ENCODE measurements around the gene CLEC2D. TPM values are rescaled to one million over a fixed set of nuclear protein-coding genes. Genes with fewer than 3 reads are reported as not detected.

The CLEC2D gene
- total and polyA plus RNA-seq, 4 donors: 0.16 to 3.7 (median 3.0) TPM

DNA sequence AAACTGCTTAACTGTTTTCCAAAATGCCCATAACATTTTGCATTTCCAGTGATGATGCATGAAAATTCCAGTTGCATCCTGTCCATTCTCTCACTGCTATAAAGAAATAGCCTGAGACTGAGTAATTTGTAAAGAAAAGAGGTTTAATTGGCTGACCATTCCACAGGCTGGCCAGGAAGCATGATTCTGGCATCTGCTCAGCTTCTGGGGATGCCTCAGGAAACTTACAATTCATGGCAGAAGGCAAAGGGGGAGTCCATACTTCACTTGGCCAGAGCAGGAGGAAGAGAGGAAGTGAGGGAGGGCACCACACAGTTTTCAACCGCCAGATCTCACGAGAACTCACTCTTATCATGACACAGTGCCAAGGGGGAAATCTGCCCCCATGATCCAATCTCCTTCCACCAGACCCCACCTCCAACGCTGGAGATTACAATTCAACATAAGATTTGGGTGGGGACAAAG, 18.2 kb upstream of the CLEC2D start:
- Histone ChIP-seq H3K9me3 (ENCODE audit: control insufficient read depth in 4 of 4, low read length in 3 of 4) (no peaks in the 10 kb centered on the region), H3K4me1 (ENCODE audit: control insufficient read depth in 4 of 4, insufficient read depth in 4 of 4, low read length in 3 of 4) (peaks cover 3 to 12% (median 8%) of the 10 kb centered on the region in 4 donors), H3K4me3 (ENCODE audit: low read depth in 1 of 3, low read length in 3 of 3) (no peak overlapping the region), H3K27ac (ENCODE audit: low read depth in 1 of 2, low read length in 2 of 2) (peak overlapping the region; percentile 5 to 64), H3K9ac (ENCODE audit: low read depth in 1 of 2, low read length in 2 of 2) (no peak overlapping the region), H3K27me3 (ENCODE audit: control insufficient read depth in 4 of 4, insufficient read depth in 4 of 4, low read length in 3 of 4) (no peaks in the 10 kb centered on the region), H3K36me3 (ENCODE audit: control insufficient read depth in 4 of 4, insufficient read depth in 3 of 4, low read depth in 1 of 4, low read length in 3 of 4) (peaks cover 0 to 4% (median 0%) of the 10 kb centered on the region in 4 donors)
- TF ChIP-seq, protein P1, sequence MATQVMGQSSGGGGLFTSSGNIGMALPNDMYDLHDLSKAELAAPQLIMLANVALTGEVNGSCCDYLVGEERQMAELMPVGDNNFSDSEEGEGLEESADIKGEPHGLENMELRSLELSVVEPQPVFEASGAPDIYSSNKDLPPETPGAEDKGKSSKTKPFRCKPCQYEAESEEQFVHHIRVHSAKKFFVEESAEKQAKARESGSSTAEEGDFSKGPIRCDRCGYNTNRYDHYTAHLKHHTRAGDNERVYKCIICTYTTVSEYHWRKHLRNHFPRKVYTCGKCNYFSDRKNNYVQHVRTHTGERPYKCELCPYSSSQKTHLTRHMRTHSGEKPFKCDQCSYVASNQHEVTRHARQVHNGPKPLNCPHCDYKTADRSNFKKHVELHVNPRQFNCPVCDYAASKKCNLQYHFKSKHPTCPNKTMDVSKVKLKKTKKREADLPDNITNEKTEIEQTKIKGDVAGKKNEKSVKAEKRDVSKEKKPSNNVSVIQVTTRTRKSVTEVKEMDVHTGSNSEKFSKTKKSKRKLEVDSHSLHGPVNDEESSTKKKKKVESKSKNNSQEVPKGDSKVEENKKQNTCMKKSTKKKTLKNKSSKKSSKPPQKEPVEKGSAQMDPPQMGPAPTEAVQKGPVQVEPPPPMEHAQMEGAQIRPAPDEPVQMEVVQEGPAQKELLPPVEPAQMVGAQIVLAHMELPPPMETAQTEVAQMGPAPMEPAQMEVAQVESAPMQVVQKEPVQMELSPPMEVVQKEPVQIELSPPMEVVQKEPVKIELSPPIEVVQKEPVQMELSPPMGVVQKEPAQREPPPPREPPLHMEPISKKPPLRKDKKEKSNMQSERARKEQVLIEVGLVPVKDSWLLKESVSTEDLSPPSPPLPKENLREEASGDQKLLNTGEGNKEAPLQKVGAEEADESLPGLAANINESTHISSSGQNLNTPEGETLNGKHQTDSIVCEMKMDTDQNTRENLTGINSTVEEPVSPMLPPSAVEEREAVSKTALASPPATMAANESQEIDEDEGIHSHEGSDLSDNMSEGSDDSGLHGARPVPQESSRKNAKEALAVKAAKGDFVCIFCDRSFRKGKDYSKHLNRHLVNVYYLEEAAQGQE (IDR thresholded peaks at IDR 0.05): no peak
- no peak for TF ChIP-seq JUND (IDR thresholded peaks at IDR 0.05)
- TF ChIP-seq, protein P2, sequence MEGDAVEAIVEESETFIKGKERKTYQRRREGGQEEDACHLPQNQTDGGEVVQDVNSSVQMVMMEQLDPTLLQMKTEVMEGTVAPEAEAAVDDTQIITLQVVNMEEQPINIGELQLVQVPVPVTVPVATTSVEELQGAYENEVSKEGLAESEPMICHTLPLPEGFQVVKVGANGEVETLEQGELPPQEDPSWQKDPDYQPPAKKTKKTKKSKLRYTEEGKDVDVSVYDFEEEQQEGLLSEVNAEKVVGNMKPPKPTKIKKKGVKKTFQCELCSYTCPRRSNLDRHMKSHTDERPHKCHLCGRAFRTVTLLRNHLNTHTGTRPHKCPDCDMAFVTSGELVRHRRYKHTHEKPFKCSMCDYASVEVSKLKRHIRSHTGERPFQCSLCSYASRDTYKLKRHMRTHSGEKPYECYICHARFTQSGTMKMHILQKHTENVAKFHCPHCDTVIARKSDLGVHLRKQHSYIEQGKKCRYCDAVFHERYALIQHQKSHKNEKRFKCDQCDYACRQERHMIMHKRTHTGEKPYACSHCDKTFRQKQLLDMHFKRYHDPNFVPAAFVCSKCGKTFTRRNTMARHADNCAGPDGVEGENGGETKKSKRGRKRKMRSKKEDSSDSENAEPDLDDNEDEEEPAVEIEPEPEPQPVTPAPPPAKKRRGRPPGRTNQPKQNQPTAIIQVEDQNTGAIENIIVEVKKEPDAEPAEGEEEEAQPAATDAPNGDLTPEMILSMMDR (IDR thresholded peaks at IDR 0.05; ENCODE audit: low read depth, low read length, missing input control): no peak
- TF ChIP-seq FOXA2 (IDR thresholded peaks at IDR 0.05): no peak
- TF ChIP-seq HNF4A (conservative IDR thresholded peaks at IDR 0.05): no peak
- no peak for TF ChIP-seq RXRA (IDR thresholded peaks at IDR 0.05)
- WGBS: 75% methylated on average over 3 of the region's 3 CpGs
- no peak for DNase-seq (ENCODE audit: low spot score)

DNA sequence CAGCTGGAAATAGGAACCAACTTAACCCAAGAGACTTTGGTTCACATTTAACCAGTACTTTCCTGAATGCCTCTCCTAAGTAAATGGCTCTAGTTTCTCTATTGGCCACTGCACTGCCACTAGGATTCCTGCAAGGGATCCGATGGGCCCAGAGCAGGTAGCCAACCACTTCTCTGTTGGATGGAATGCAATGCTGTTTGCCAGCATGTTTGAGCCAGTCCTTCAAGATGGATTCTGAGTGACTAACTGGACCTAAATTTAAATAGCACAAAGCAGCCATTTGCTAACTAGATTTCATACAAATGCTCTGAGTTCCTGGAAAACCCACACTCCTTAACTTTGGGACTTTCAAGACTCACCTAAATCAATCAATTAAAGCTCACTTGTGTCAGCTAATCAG, 9.5 kb upstream of the CLEC2D start:
- Histone ChIP-seq H3K9me3 (ENCODE audit: control insufficient read depth in 4 of 4, low read length in 3 of 4) (no peaks in the 10 kb centered on the region), H3K4me3 (ENCODE audit: low read depth in 1 of 3, low read length in 3 of 3) (no peak overlapping the region), H3K27ac (ENCODE audit: low read depth in 1 of 2, low read length in 2 of 2) (no peak overlapping the region), H3K27me3 (ENCODE audit: control insufficient read depth in 4 of 4, insufficient read depth in 4 of 4, low read length in 3 of 4) (no peaks in the 10 kb centered on the region), H3K36me3 (ENCODE audit: control insufficient read depth in 4 of 4, insufficient read depth in 3 of 4, low read depth in 1 of 4, low read length in 3 of 4) (no peaks in the 10 kb centered on the region), H3K9ac (ENCODE audit: low read depth in 1 of 2, low read length in 2 of 2) (no peak overlapping the region), H3K4me1 (ENCODE audit: control insufficient read depth in 4 of 4, insufficient read depth in 4 of 4, low read length in 3 of 4) (no peaks in the 10 kb centered on the region)
- 95% methylated on average over 1 of the region's 1 CpG for WGBS
- no peak for DNase-seq (ENCODE audit: low spot score)
- no peak for TF ChIP-seq EGR1 (IDR thresholded peaks at IDR 0.05; ENCODE audit: low read depth in 2 of 2)
- TF ChIP-seq, protein P3, sequence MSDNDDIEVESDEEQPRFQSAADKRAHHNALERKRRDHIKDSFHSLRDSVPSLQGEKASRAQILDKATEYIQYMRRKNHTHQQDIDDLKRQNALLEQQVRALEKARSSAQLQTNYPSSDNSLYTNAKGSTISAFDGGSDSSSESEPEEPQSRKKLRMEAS (IDR thresholded peaks at IDR 0.05): no peak
- TF ChIP-seq RAD21 (IDR thresholded peaks at IDR 0.05): no peak
- no peak for TF ChIP-seq GABPA (IDR thresholded peaks at IDR 0.05 in 1 of 2, conservative IDR thresholded peaks at IDR 0.05 in 1 of 2)
- TF ChIP-seq, protein P2 (IDR thresholded peaks at IDR 0.05; ENCODE audit: low read depth, low read length, missing input control): no peak
- TF ChIP-seq, protein P4, sequence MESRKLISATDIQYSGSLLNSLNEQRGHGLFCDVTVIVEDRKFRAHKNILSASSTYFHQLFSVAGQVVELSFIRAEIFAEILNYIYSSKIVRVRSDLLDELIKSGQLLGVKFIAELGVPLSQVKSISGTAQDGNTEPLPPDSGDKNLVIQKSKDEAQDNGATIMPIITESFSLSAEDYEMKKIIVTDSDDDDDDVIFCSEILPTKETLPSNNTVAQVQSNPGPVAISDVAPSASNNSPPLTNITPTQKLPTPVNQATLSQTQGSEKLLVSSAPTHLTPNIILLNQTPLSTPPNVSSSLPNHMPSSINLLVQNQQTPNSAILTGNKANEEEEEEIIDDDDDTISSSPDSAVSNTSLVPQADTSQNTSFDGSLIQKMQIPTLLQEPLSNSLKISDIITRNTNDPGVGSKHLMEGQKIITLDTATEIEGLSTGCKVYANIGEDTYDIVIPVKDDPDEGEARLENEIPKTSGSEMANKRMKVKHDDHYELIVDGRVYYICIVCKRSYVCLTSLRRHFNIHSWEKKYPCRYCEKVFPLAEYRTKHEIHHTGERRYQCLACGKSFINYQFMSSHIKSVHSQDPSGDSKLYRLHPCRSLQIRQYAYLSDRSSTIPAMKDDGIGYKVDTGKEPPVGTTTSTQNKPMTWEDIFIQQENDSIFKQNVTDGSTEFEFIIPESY (IDR thresholded peaks at IDR 0.05): no peak
- no peak for TF ChIP-seq HNF4A (conservative IDR thresholded peaks at IDR 0.05)
- TF ChIP-seq TAF1 (conservative IDR thresholded peaks at IDR 0.05): no peak

Measured in liver (tissue), 9 donors.